Upper lobe of right lung (tissue), 1 donor: ENCODE data around the gene TMEM169. TPM values are rescaled to one million over a fixed set of nuclear protein-coding genes. Genes with fewer than 3 reads are reported as not detected.

Experiments
- ATAC-seq: fragments of 200-7000 bp; cut with Tn5 transposase; one replicate; pipeline ENCODE4 v1.9.1; 2020; ENCODE audit warnings: mild to moderate bottlenecking, moderate library complexity
- DNase-seq: peaks from one replicate; pipeline ENCODE4 v3.0.0-alpha.2; 2020
- H3K27ac ChIP-seq: fragments of 200-600 bp; one replicate; pipeline ENCODE4 v1.8.0; 2022
- H3K27me3 ChIP-seq: fragments of 200-600 bp; one replicate; pipeline ENCODE4 v1.8.0; 2022; ENCODE audit warnings: mild to moderate bottlenecking
- H3K36me3 ChIP-seq: fragments of 200-600 bp; one replicate; pipeline ENCODE4 v1.8.0; 2022
- H3K4me1 ChIP-seq: fragments of 200-600 bp; one replicate; pipeline ENCODE4 v1.8.0; 2022
- H3K4me3 ChIP-seq: fragments of 200-600 bp; one replicate; pipeline ENCODE4 v1.8.0; 2022; ENCODE audit warnings: mild to moderate bottlenecking
- H3K9me3 ChIP-seq: fragments of 200-600 bp; one replicate; pipeline ENCODE4 v1.8.0; 2022
- CTCF ChIP-seq: fragments of 200-600 bp; IDR thresholded peaks from one replicate; pipeline ENCODE4 v1.8.0; 2022; ENCODE audit warnings: antibody characterized with exemption
- intact Hi-C: fragments of 100-400 bp; cut with DNase I; formaldehyde crosslinking; loops from one replicate; pipeline ENCODE4 v1.11.0; 2022
- total RNA-seq: library from RNA; stranded (reverse); fragmentation: NEBNext Ultra II Directional; extraction: Animal tissue kit (Norgen Biotek cat#: 25700); gene quantifications from one replicate; pipeline ENCODE4 v1.2.1, GENCODE V29; 2021
- donor health status: DM: no; HTN: yes; CAD: no; lungs with severe emphysema.

TMEM169 gene
- total RNA-seq, 1 donor from 2014 or later, result 1.4 TPM

GRCh38 chr2:216094701-216095100, 13.0 kb downstream of the TMEM169 start:
- intact Hi-C loops, result no loop called here
- no peaks in the 10 kb centered on the region for H3K27me3 ChIP-seq
- TF ChIP-seq CTCF, result no peak
- H3K36me3 ChIP-seq, result no peaks in the 10 kb centered on the region
- no peak overlapping the region for H3K27ac ChIP-seq
- H3K9me3 ChIP-seq, result no peaks in the 10 kb centered on the region
- H3K4me1 ChIP-seq, result no peaks in the 10 kb centered on the region
- ATAC-seq, result no peak
- no peak overlapping the region for H3K4me3 ChIP-seq
- no peak for DNase-seq

DNA sequence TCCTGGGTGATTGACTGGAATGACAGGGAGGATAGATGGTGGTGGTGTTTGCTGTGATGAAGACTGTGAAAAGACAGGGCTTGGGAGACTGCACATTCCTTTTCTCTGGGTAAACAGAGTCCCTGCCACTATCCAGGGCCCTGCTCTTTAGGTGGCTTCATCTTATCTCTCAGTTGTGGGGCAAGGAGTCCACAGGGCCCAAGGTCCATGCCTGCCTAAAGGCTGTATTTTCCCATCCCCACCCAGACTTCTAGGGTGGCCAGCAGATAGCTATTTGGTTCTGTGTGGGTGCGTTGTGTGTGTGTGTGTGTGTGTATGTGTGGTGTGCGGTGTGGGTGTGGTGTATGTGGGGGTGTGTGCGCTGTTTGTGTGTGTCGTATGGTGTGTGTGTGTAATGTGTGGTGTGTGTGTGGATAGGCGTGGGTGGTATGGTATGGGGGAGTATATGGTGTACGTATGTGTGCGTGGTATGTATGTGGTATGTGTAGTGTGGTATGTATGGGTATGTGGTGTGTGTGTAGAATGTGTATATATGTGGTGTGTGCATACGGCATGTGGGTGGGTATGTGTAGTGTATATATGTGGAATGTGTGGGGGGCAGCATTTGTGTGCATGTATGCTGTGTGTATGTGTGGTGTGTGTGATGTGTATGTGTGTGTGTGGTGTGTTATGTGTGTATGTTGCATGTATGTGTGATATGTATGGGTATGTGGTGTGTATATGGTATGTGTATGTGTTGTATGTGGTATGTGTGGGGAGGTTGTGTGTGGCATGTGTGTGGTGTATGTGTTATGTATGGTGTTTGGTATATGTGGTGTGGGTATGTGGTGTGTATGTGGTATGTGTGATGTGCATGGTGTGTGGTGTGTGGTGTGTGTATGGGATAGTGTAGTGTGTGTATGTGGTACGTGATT, 17.0 kb downstream of the TMEM169 start:
- Histone ChIP-seq H3K4me3 (no peak overlapping the region), H3K9me3 (no peaks in the 10 kb centered on the region), H3K4me1 (no peaks in the 10 kb centered on the region), H3K36me3 (no peaks in the 10 kb centered on the region), H3K27ac (no peak overlapping the region), H3K27me3 (no peaks in the 10 kb centered on the region)
- DNase-seq (no peak), ATAC-seq (peak; percentile 33)
- intact Hi-C loops, result no loop called here
- TF ChIP-seq CTCF, result no peak

DNA sequence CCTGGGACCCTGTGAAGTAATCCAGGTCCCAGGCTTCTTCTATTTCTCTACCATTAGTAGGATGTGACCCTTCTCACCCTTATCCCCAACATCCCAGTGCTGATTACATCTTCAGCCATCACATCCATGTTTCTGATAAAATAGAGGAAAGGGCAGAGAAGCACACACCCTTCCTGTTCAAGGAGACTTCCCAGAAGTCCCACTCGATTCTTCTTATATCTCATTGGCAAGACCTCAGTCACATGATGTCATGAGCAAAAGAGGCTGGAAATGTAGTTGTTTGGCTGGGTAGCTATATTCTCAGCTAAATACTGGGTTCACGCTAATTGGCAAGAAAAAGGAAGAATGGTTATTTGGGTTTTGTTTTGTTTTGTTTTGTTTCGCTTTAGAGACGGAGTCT, 19.4 kb downstream of the TMEM169 start:
- ATAC-seq (no peak), DNase-seq (no peak)
- H3K27ac ChIP-seq, result peak overlapping the region; percentile 58
- intact Hi-C loops, result no loop called here
- no peaks in the 10 kb centered on the region for H3K27me3 ChIP-seq
- H3K36me3 ChIP-seq, result no peaks in the 10 kb centered on the region
- H3K4me3 ChIP-seq, result no peak overlapping the region
- TF ChIP-seq CTCF, result no peak
- no peaks in the 10 kb centered on the region for H3K4me1 ChIP-seq
- H3K9me3 ChIP-seq, result no peaks in the 10 kb centered on the region

DNA sequence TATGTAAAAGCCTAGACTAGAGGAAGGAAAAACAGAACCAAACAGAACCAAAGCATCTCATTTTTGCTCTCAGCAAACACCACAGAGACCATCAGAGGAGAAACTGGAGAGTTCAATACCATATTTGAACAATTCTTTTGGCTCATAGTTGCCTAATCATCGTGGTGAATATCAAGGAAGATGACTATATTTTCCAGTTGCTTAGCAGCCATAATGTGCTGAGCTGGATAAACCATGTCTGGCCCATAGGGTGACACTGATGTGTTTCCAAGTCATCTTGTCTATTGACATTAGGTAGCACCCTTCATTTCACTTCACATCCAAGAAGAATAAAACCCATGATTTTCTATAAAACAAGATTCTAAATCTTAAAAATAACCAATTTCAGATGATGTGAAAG, 21.5 kb downstream of the TMEM169 start:
- intact Hi-C loops, result no loop called here

DNA sequence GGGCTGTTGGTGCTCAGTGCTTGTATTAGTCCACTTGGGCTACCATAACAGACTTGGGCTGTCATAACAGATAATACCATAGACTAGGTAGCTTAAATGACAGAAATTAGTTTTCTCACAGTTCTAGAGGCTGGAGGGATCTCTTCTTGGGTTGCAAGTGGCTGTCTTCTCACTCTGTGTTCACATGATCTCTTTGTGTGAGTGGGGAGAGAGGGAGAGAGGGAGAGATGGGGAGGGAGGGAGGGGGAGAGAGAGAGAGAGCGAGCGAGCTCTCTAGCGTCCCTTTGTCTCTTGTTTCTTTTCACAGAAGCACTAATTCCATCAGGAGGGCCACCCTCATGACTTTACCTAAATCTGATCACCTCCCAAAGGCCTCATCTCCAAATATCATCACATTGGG, 23.0 kb downstream of the TMEM169 start:
- no peaks in the 10 kb centered on the region for H3K36me3 ChIP-seq
- TF ChIP-seq CTCF, result no peak
- H3K9me3 ChIP-seq, result no peaks in the 10 kb centered on the region
- intact Hi-C loops, result no loop called here
- H3K27me3 ChIP-seq, result no peaks in the 10 kb centered on the region
- DNase-seq (no peak), ATAC-seq (no peak)
- H3K27ac ChIP-seq, result no peak overlapping the region
- H3K4me1 ChIP-seq, result no peaks in the 10 kb centered on the region
- H3K4me3 ChIP-seq, result no peak overlapping the region

More for the DNA sequence above, 21.5 kb downstream of the TMEM169 start:
- Histone ChIP-seq H3K36me3 (no peaks in the 10 kb centered on the region), H3K27ac (no peak overlapping the region), H3K9me3 (no peaks in the 10 kb centered on the region), H3K4me1 (no peaks in the 10 kb centered on the region), H3K27me3 (no peaks in the 10 kb centered on the region), H3K4me3 (no peak overlapping the region)
- DNase-seq, result no peak
- no peak for ATAC-seq
- TF ChIP-seq CTCF, result no peak
